Activated CD4-positive, alpha-beta T cell treated with anti-CD3 and anti-CD28 coated beads, Interleukin-2, Interleukin-6, amounts not matched to agents 100 ng/mL and 50 ng/mL, durations not matched to agents 16 hours and 8 hours (primary cell): ENCODE data around the gene ZFP3.
"Not testable (repeated sequence)": the region's sequence is repeated elsewhere in the genome, so short reads cannot be mapped to it uniquely, and the experiment has no call there.

ENCODE experiments used
- DNase-seq: peaks from one replicate; pipeline ENCODE4 v3.0.0-alpha.2; 2020

ZFP3 gene

GRCh38 chr17:5139458-5139732, 61.1 kb downstream of the ZFP3 start:
- no peak for DNase-seq

DNA sequence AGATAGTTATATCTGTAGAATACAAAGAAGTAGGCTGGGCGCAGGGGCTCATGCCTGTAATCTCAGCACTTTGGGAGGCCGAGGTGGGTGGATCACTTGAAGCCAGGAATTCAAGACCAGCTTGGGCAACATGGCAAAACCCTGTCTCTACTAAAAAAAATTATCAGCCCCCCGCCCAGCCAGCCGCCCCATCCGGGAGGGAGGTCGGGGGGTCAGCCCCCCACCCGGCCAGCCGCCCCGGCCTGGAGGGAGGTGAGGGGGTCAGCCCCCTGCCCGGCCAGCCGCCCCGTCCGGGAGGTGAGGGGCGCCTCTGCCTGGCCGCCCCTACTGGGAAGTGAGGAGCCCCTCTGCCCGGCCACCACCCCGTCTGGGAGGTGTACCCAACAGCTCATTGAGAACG, 64.6 kb downstream of the ZFP3 start:
- not testable (repeated sequence) for DNase-seq
